Activated CD4-positive, alpha-beta memory T cell treated with anti-CD3 and anti-CD28 coated beads for 36 hours (primary cell): ENCODE measurements around the gene TTN. TPM values are rescaled to one million over a fixed set of nuclear protein-coding genes. Genes with fewer than 3 reads are reported as not detected.

Experiments
- CTCF ChIA-PET: fragments of 350-600 bp; sonication (Branson Sonifier 250); formaldehyde crosslinking; loops from one replicate; lab custom pipeline; 2021; ENCODE audit warnings: antibody characterized with exemption, inconsistent platforms; lab: Charles Lee
- POLR2A ChIA-PET: fragments of 350-600 bp; sonication (Branson Sonifier 250); formaldehyde crosslinking; loops from one replicate; lab custom pipeline; 2021; ENCODE audit warnings: antibody characterized with exemption; lab: Charles Lee
- DNase-seq: peaks from one replicate; pipeline ENCODE4 v3.0.0-alpha.2; 2020
- H3K27ac Mint-ChIP-seq: one replicate; pipeline ENCODE4 v1.8.0; 2021; ENCODE audit warnings: mixed read lengths
- H3K27me3 Mint-ChIP-seq: one replicate; pipeline ENCODE4 v1.8.0; 2021; ENCODE audit warnings: mixed read lengths
- H3K36me3 Mint-ChIP-seq: one replicate; pipeline ENCODE4 v1.8.0; 2021; ENCODE audit warnings: mixed read lengths
- H3K4me1 Mint-ChIP-seq: one replicate; pipeline ENCODE4 v1.8.0; 2021; ENCODE audit warnings: low read depth, mixed read lengths
- H3K4me3 Mint-ChIP-seq: one replicate; pipeline ENCODE4 v1.8.0; 2021; ENCODE audit warnings: mild to moderate bottlenecking, mixed read lengths
- H3K9me3 Mint-ChIP-seq: one replicate; pipeline ENCODE4 v1.8.0; 2021; ENCODE audit warnings: mixed read lengths
- intact Hi-C: fragments of 100-400 bp; cut with micrococcal nuclease; formaldehyde crosslinking; loops from one replicate; pipeline ENCODE4 v1.15.1; 2023
- total RNA-seq, 2 experiments: library from RNA; stranded (reverse); gene quantifications; one replicate each; pipeline ENCODE4 v1.2.3, GENCODE V29; 2021

Gene TTN
- total RNA-seq, 2 experiments from 2014 or later = 0.73 to 1.2 TPM

GRCh38 chr2:178723786-178724346, 83.4 kb downstream of the TTN start:
- H3K36me3 Mint-ChIP-seq = peaks cover 6% of the 10 kb centered on the region
- no peaks in the 10 kb centered on the region for H3K27me3 Mint-ChIP-seq
- ChIA-PET POLR2A (no interaction called here), CTCF (interaction anchor here (1.5 kb wide), 1 partner anchor 23 kb away, joined by 4 read pairs; no protein-coding TSS in a partner anchor)
- no peak overlapping the region for H3K4me3 Mint-ChIP-seq
- H3K9me3 Mint-ChIP-seq = no peaks in the 10 kb centered on the region
- H3K4me1 Mint-ChIP-seq = no peaks in the 10 kb centered on the region
- no peak for DNase-seq
- intact Hi-C loops = no loop called here
- no peak overlapping the region for H3K27ac Mint-ChIP-seq

GRCh38 chr2:178722296-178722695, 84.9 kb downstream of the TTN start:
- no peaks in the 10 kb centered on the region for H3K4me1 Mint-ChIP-seq
- POLR2A ChIA-PET = no interaction called here
- no peaks in the 10 kb centered on the region for H3K27me3 Mint-ChIP-seq
- peaks cover 7% of the 10 kb centered on the region for H3K36me3 Mint-ChIP-seq
- CTCF ChIA-PET = no interaction called here
- intact Hi-C loops = no loop called here
- no peak for DNase-seq
- H3K4me3 Mint-ChIP-seq = no peak overlapping the region
- no peaks in the 10 kb centered on the region for H3K9me3 Mint-ChIP-seq
- no peak overlapping the region for H3K27ac Mint-ChIP-seq

- POLR2A ChIA-PET = no interaction called here
- Mint-ChIP-seq H3K9me3 (no peaks in the 10 kb centered on the region), H3K4me3 (no peak overlapping the region), H3K4me1 (no peaks in the 10 kb centered on the region), H3K36me3 (peaks cover 5% of the 10 kb centered on the region), H3K27ac (no peak overlapping the region), H3K27me3 (no peaks in the 10 kb centered on the region)
- intact Hi-C loops = no loop called here
- CTCF ChIA-PET = interaction anchor here (2.3 kb wide), 1 partner anchor 18 kb away, joined by 8 read pairs; no protein-coding TSS in a partner anchor
- no peak for DNase-seq
These were observed 88.2 kb downstream of the TTN start for GRCh38 chr2:178718988-178719387.

GRCh38 chr2:178718283-178718682, 88.9 kb downstream of the TTN start:
- Mint-ChIP-seq H3K4me1 (no peaks in the 10 kb centered on the region), H3K36me3 (peaks cover 5% of the 10 kb centered on the region), H3K4me3 (no peak overlapping the region), H3K9me3 (no peaks in the 10 kb centered on the region), H3K27ac (no peak overlapping the region), H3K27me3 (no peaks in the 10 kb centered on the region)
- POLR2A ChIA-PET = no interaction called here
- CTCF ChIA-PET = interaction anchor here (2.3 kb wide), 1 partner anchor 17 kb away, joined by 8 read pairs; no protein-coding TSS in a partner anchor
- DNase-seq = no peak
- intact Hi-C loops = no loop called here

- POLR2A ChIA-PET = no interaction called here
- CTCF ChIA-PET = no interaction called here
- no peak overlapping the region for H3K27ac Mint-ChIP-seq
These were observed 90.8 kb downstream of the TTN start for GRCh38 chr2:178716394-178716793.

GRCh38 chr2:178715366-178715765, 91.9 kb downstream of the TTN start:
- CTCF ChIA-PET = no interaction called here
- POLR2A ChIA-PET = no interaction called here
- no peak for DNase-seq
- Mint-ChIP-seq H3K36me3 (peaks cover 2% of the 10 kb centered on the region), H3K27ac (no peak overlapping the region), H3K9me3 (no peaks in the 10 kb centered on the region), H3K4me1 (no peaks in the 10 kb centered on the region), H3K27me3 (no peaks in the 10 kb centered on the region), H3K4me3 (no peak overlapping the region)
- intact Hi-C loops = no loop called here

More at GRCh38 chr2:178716394-178716793, 90.8 kb downstream of the TTN start:
- H3K9me3 Mint-ChIP-seq = no peaks in the 10 kb centered on the region
- H3K27me3 Mint-ChIP-seq = no peaks in the 10 kb centered on the region
- DNase-seq = no peak
- H3K4me3 Mint-ChIP-seq = no peak overlapping the region
- H3K4me1 Mint-ChIP-seq = no peaks in the 10 kb centered on the region
- H3K36me3 Mint-ChIP-seq = peaks cover 2% of the 10 kb centered on the region
- intact Hi-C loops = no loop called here

GRCh38 chr2:178707476-178707875, 99.7 kb downstream of the TTN start:
- H3K27me3 Mint-ChIP-seq = no peaks in the 10 kb centered on the region
- intact Hi-C loops = no loop called here
- no peak overlapping the region for H3K4me3 Mint-ChIP-seq
- H3K4me1 Mint-ChIP-seq = no peaks in the 10 kb centered on the region
- no peaks in the 10 kb centered on the region for H3K36me3 Mint-ChIP-seq
- no peak for DNase-seq
- ChIA-PET CTCF (no interaction called here), POLR2A (no interaction called here)
- H3K9me3 Mint-ChIP-seq = no peaks in the 10 kb centered on the region
- H3K27ac Mint-ChIP-seq = no peak overlapping the region

GRCh38 chr2:178704876-178705275, 102.3 kb downstream of the TTN start:
- Mint-ChIP-seq H3K4me1 (no peaks in the 10 kb centered on the region), H3K9me3 (no peaks in the 10 kb centered on the region), H3K27ac (no peak overlapping the region), H3K27me3 (peaks cover 3% of the 10 kb centered on the region), H3K4me3 (no peak overlapping the region), H3K36me3 (no peaks in the 10 kb centered on the region)
- DNase-seq = no peak
- ChIA-PET POLR2A (no interaction called here), CTCF (no interaction called here)
- intact Hi-C loops = no loop called here

- CTCF ChIA-PET = no interaction called here
- intact Hi-C loops = no loop called here
- H3K36me3 Mint-ChIP-seq = no peaks in the 10 kb centered on the region
- no peak for DNase-seq
- peaks cover 3% of the 10 kb centered on the region for H3K27me3 Mint-ChIP-seq
- H3K4me1 Mint-ChIP-seq = no peaks in the 10 kb centered on the region
- POLR2A ChIA-PET = no interaction called here
- H3K27ac Mint-ChIP-seq = no peak overlapping the region
- H3K9me3 Mint-ChIP-seq = no peaks in the 10 kb centered on the region
- H3K4me3 Mint-ChIP-seq = no peak overlapping the region
These were observed 104.9 kb downstream of the TTN start for GRCh38 chr2:178702361-178702760.

GRCh38 chr2:178700922-178701342, 106.3 kb downstream of the TTN start:
- H3K4me1 Mint-ChIP-seq = no peaks in the 10 kb centered on the region
- H3K27ac Mint-ChIP-seq = no peak overlapping the region
- H3K36me3 Mint-ChIP-seq = no peaks in the 10 kb centered on the region
- intact Hi-C loops = loop anchor here (1.0 to 2.0 kb wide), 2 partner anchors 213 to 222 kb away; partner anchors contain the start of gene FKBP7
- H3K27me3 Mint-ChIP-seq = peaks cover 3% of the 10 kb centered on the region
- H3K9me3 Mint-ChIP-seq = no peaks in the 10 kb centered on the region
- ChIA-PET CTCF (interaction anchor here (0.6 to 2.0 kb wide), 20 partner anchors 9 to 226 kb away, joined by 3 to 16 read pairs (median 4); no protein-coding TSS in a partner anchor), POLR2A (no interaction called here)
- no peak overlapping the region for H3K4me3 Mint-ChIP-seq
- no peak for DNase-seq

- no peaks in the 10 kb centered on the region for H3K4me1 Mint-ChIP-seq
- POLR2A ChIA-PET = no interaction called here
These were observed 107.1 kb downstream of the TTN start for GRCh38 chr2:178700136-178700535.

GRCh38 chr2:178692845-178693244, 114.4 kb downstream of the TTN start:
- Mint-ChIP-seq H3K36me3 (no peaks in the 10 kb centered on the region), H3K27me3 (peaks cover 1% of the 10 kb centered on the region), H3K27ac (no peak overlapping the region), H3K4me3 (no peak overlapping the region), H3K4me1 (no peaks in the 10 kb centered on the region), H3K9me3 (no peaks in the 10 kb centered on the region)
- ChIA-PET POLR2A (no interaction called here), CTCF (interaction anchor here (0.5 to 0.9 kb wide), 2 partner anchors 8 to 236 kb away, joined by 3 to 6 read pairs; no protein-coding TSS in a partner anchor)
- no peak for DNase-seq
- intact Hi-C loops = no loop called here

More at GRCh38 chr2:178700136-178700535, 107.1 kb downstream of the TTN start:
- DNase-seq = no peak
- H3K27me3 Mint-ChIP-seq = peaks cover 3% of the 10 kb centered on the region
- no peaks in the 10 kb centered on the region for H3K36me3 Mint-ChIP-seq
- H3K27ac Mint-ChIP-seq = no peak overlapping the region
- no peaks in the 10 kb centered on the region for H3K9me3 Mint-ChIP-seq
- CTCF ChIA-PET = interaction anchor here (0.6 to 2.0 kb wide), 21 partner anchors 8 to 295 kb away, joined by 3 to 16 read pairs (median 4); no protein-coding TSS in a partner anchor
- intact Hi-C loops = loop anchor here (2.0 kb wide), 1 partner anchor 221 kb away; the partner anchor contains the start of gene FKBP7
- no peak overlapping the region for H3K4me3 Mint-ChIP-seq

GRCh38 chr2:178689808-178690207, 117.4 kb downstream of the TTN start:
- intact Hi-C loops = no loop called here
- peaks cover 1% of the 10 kb centered on the region for H3K27me3 Mint-ChIP-seq
- CTCF ChIA-PET = interaction anchor here (3.3 kb wide), 1 partner anchor 11 kb away, joined by 16 read pairs; no protein-coding TSS in a partner anchor
- H3K27ac Mint-ChIP-seq = no peak overlapping the region
- no peak for DNase-seq
- POLR2A ChIA-PET = no interaction called here
- no peaks in the 10 kb centered on the region for H3K9me3 Mint-ChIP-seq
- no peaks in the 10 kb centered on the region for H3K36me3 Mint-ChIP-seq
- H3K4me1 Mint-ChIP-seq = no peaks in the 10 kb centered on the region
- H3K4me3 Mint-ChIP-seq = no peak overlapping the region
